Nephron progenitor cell (in vitro differentiated cells): ENCODE measurements around the gene CDC37L1.
"Not testable (repeated sequence)": the region's sequence is repeated elsewhere in the genome, so short reads cannot be mapped to it uniquely, and the experiment has no call there.

ENCODE experiments used
- DNase-seq: peaks from one replicate; pipeline ENCODE4 v3.0.0; 2021
- H3K27ac Mint-ChIP-seq: 2 replicates; pipeline ENCODE4 v1.8.0; 2021; ENCODE audit warnings: mild to moderate bottlenecking, moderate library complexity, mixed read lengths
- H3K27me3 Mint-ChIP-seq: 2 replicates; pipeline ENCODE4 v1.8.0; 2021; ENCODE audit warnings: mild to moderate bottlenecking, low read depth, mixed read lengths; ENCODE audit not compliant: poor library complexity
- H3K36me3 Mint-ChIP-seq: 2 replicates; pipeline ENCODE4 v1.8.0; 2021; ENCODE audit warnings: low read depth, mixed read lengths
- H3K4me1 Mint-ChIP-seq: 2 replicates; pipeline ENCODE4 v1.8.0; 2021; ENCODE audit warnings: mixed read lengths
- H3K4me3 Mint-ChIP-seq: 2 replicates; pipeline ENCODE4 v1.8.0; 2021; ENCODE audit warnings: mild to moderate bottlenecking, moderate library complexity, mixed read lengths
- H3K9me3 Mint-ChIP-seq: 2 replicates; pipeline ENCODE4 v1.8.0; 2021; ENCODE audit warnings: mild to moderate bottlenecking, moderate library complexity, mixed read lengths
- CTCF ChIP-seq: fragments of 200-600 bp; sonication (generic); IDR thresholded peaks from 2 replicates; pipeline ENCODE4 v1.5.0; 2021; ENCODE audit warnings: antibody characterized with exemption

CDC37L1 gene

DNA sequence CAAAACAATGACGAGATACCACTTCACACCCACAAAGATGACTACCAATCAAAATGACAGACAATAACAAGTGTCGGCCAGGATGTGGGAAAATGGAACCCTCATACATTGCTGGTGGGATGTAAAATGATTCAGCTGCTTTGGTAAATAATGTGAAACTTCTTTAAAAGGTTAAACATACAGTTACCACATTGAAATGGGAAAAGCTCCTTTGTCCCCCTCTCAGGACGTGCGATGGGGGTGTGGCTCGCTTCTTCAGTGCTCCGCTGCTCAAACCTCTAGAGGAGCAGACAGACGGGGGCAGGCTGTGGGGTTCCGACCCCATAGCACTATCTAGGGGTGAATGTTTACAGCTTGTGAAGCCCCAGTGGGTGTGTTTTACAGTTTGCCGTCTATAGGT is 25.3 kb upstream of the CDC37L1 start:
- Mint-ChIP-seq H3K4me3 (no peak overlapping the region), H3K9me3 (no peaks in the 10 kb centered on the region), H3K36me3 (no peaks in the 10 kb centered on the region), H3K27me3 (peaks cover 4% of the 10 kb centered on the region), H3K27ac (no peak overlapping the region), H3K4me1 (peaks cover 17% of the 10 kb centered on the region)
- no peak for TF ChIP-seq CTCF
- no peak for DNase-seq

DNA sequence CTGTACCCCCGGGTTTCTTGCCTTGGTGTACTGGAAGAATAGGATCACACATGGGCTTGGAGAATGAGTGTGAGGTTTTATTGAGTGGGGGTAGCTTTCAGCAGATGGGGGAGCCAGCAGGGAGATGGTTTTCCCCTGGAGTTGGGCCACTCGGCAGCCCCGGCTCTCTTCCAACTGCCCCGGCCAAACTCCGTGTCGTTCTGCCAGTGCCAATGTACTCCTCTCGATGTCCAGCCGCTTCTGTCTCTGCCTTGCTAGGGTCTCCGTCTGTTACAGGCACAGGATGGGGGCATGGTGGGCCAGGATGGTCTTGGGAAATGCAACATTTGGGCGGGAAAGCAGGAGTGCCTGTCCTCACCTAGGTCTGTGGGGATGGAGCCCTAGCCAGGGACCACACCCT is 24.8 kb upstream of the CDC37L1 start:
- H3K36me3 Mint-ChIP-seq = no peaks in the 10 kb centered on the region
- H3K4me3 Mint-ChIP-seq = no peak overlapping the region
- DNase-seq = no peak
- H3K4me1 Mint-ChIP-seq = peaks cover 17% of the 10 kb centered on the region
- no peak for TF ChIP-seq CTCF
- peaks cover 3% of the 10 kb centered on the region for H3K9me3 Mint-ChIP-seq
- no peak overlapping the region for H3K27ac Mint-ChIP-seq
- peaks cover 4% of the 10 kb centered on the region for H3K27me3 Mint-ChIP-seq

GRCh38 chr9:4656196-4656595 is 23.2 kb upstream of the CDC37L1 start:
- H3K27me3 Mint-ChIP-seq, H3K27ac Mint-ChIP-seq, H3K9me3 Mint-ChIP-seq, H3K4me3 Mint-ChIP-seq, H3K36me3 Mint-ChIP-seq, DNase-seq: not testable (repeated sequence)
- peaks cover 17% of the 10 kb centered on the region for H3K4me1 Mint-ChIP-seq

DNA sequence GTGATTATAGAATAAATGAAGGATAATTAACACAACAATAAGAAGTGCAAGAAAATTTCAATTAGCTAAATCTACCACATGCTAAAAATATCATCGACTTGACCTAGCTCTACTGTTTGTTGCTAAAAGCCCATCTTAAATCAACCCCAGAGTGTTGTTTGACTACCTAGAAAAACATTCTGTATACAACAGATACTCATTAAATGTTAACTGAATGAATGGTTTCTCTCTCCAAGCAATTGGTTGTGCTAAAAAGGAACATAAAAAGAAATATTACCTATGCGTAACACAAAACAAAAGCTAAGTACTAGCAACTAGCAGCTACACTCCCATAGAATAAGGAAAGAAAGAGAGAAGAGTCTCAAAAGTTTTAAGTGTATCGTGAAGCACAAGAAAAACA is 22.7 kb upstream of the CDC37L1 start:
- no peak for TF ChIP-seq CTCF
- H3K27ac Mint-ChIP-seq = no peak overlapping the region
- peaks cover 18% of the 10 kb centered on the region for H3K4me1 Mint-ChIP-seq

GRCh38 chr9:4657426-4658159 is 21.8 kb upstream of the CDC37L1 start:
- Mint-ChIP-seq H3K27me3 (no peaks in the 10 kb centered on the region), H3K4me1 (peaks cover 25% of the 10 kb centered on the region), H3K27ac (no peak overlapping the region), H3K4me3 (no peak overlapping the region), H3K9me3 (peaks cover 3% of the 10 kb centered on the region), H3K36me3 (no peaks in the 10 kb centered on the region)
- no peak for DNase-seq
- TF ChIP-seq CTCF = no peak

More for the DNA sequence above, 22.7 kb upstream of the CDC37L1 start:
- no peak for DNase-seq
- peaks cover 3% of the 10 kb centered on the region for H3K9me3 Mint-ChIP-seq
- H3K36me3 Mint-ChIP-seq = no peaks in the 10 kb centered on the region
- H3K4me3 Mint-ChIP-seq = no peak overlapping the region
- H3K27me3 Mint-ChIP-seq = no peaks in the 10 kb centered on the region

DNA sequence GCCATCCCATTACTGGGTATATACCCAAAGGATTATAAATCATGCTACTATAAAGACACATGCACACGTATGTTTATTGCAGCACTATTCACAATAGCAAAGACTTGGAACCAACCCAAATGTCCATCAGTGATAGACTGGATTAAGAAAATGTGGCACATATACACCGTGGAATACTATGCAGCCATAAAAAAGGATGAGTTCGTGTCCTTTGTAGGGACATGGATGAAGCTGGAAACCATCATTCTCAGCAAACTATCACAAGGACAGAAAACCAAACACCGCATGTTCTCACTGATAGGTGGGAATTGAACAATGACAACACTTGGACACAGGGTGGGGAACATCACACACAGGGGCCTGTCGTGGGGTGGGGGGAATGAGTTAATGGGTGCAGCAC is 18.7 kb upstream of the CDC37L1 start:
- not testable (repeated sequence) for H3K4me3 Mint-ChIP-seq, H3K9me3 Mint-ChIP-seq, DNase-seq, H3K27me3 Mint-ChIP-seq, H3K36me3 Mint-ChIP-seq, H3K27ac Mint-ChIP-seq
- H3K4me1 Mint-ChIP-seq = peaks cover 53% of the 10 kb centered on the region

GRCh38 chr9:4661165-4661564 is 18.2 kb upstream of the CDC37L1 start:
- H3K36me3 Mint-ChIP-seq = no peaks in the 10 kb centered on the region
- H3K4me3 Mint-ChIP-seq = no peak overlapping the region
- TF ChIP-seq CTCF = no peak
- no peak overlapping the region for H3K27ac Mint-ChIP-seq
- peaks cover 7% of the 10 kb centered on the region for H3K27me3 Mint-ChIP-seq
- peaks cover 3% of the 10 kb centered on the region for H3K9me3 Mint-ChIP-seq
- DNase-seq = no peak
- peaks cover 56% of the 10 kb centered on the region for H3K4me1 Mint-ChIP-seq
